GM23248 (cell line): Measurements from ENCODE around the gene MTCL3.

Source experiments
- EZH2 ChIP-seq: fragments of 200-600 bp; sonication (generic); IDR thresholded peaks from 2 replicates; pipeline ENCODE4 v1.6.1; 2018; ENCODE audit warnings: antibody characterized with exemption, mild to moderate bottlenecking; ENCODE audit not compliant: insufficient read depth, poor library complexity, severe bottlenecking
- EZH2phosphoT487 ChIP-seq: fragments of 200-600 bp; sonication (generic); IDR thresholded peaks from 2 replicates; pipeline ENCODE4 v1.6.1; 2018; ENCODE audit warnings: antibody characterized with exemption, moderate library complexity, mild to moderate bottlenecking, low read depth; ENCODE audit not compliant: insufficient read depth

DNA sequence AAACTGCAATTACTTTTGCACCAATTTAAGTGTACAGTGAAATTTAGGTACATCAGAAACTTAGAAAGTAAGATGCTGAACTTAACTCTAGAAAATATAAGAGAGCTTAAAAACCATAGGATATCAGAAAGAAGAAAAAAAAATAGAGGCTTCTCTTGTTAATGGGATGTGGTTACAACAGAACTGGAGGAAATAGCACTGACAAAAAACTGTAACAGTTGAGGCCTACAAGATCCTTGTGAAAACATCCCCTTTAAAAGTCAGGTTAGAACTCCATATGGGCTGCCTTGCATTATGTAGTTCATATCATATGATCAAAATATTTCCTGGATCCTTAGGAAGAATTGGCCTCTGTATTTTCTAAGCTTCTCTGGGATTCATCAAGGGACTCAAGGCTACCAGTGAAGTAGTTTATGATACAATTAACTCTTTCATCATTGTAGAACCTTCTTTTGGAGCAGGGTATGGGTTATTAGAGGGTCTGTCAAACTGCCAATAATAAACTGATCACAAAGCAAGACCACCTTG, 24.8 kb downstream of the MTCL3 start:
- TF ChIP-seq EZH2: no peak
- no peak for TF ChIP-seq EZH2phosphoT487
